ENCODE data around the gene PKD2. TPM values are rescaled to one million over a fixed set of nuclear protein-coding genes. Genes with fewer than 3 reads are reported as not detected.
A peak's percentile ranks its signal among the peaks of the same experiment; 100 is the strongest.

Gene PKD2
- total and polyA plus RNA-seq, 4 donors, result 24.4 to 70.4 (median 40.2) TPM

DNA sequence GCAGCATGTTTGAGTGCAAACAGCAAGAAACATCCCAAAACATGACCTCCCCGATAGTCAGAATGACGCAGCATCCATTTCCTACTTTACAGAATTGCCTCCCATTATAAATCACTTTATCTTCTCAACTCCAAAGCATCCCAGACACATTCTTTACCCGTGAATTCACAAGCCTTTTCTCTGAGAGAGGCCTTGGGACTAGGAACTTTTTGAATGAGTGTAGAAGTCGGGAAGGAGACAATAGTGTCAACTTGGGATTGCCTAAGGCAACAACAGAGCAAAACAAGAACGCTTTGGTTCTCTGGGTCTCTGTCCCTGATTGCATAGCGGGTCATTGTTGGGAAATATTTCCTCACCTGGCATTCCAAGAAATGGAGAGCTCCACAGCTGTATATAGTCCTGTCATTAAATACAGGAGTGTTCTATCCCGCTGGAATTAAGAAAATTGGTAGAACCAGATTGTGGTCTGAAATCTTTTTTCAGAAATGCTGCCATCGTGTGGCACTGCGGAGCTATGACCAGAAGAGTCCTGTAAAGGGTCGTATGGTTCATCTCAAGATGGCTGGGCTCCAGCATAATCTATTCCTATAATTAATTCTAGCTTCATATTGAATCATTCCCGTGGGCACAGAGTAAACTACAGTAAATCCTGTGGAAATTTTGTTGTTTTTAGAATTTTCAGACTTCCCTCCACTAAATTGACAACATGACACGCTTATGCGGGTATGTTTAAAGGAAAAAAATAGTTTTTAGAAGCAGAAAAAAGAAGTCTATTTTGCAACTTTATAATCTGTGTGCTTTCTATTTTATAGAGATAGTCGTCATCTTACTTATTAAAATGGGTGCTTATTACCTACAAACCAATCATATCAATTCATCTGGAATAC lies 33.9 kb upstream of the PKD2 start:
- WGBS (ENCODE audit: insufficient coverage), result 10% methylated on average over 3 of the region's 14 CpGs
- H3K27ac ChIP-seq (ENCODE audit: low read depth, low read length), result no peak overlapping the region
- H3K9me3 ChIP-seq (ENCODE audit: control insufficient read depth, insufficient read depth, low read length), result no peaks in the 10 kb centered on the region
- peak; percentile 33 to 91 (median 48) for DNase-seq (ENCODE audit: low read depth in 4 of 6, low spot score in 6 of 6)
- H3K4me3 ChIP-seq (ENCODE audit: low read depth, low read length), result peak overlapping the region; percentile 20
- no peaks in the 10 kb centered on the region for H3K36me3 ChIP-seq (ENCODE audit: control insufficient read depth, insufficient read depth, low read length)
- no peaks in the 10 kb centered on the region for H3K27me3 ChIP-seq (ENCODE audit: control insufficient read depth, insufficient read depth, low read length)
- no peaks in the 10 kb centered on the region for H3K4me1 ChIP-seq (ENCODE audit: control insufficient read depth, insufficient read depth, low read length)

DNA sequence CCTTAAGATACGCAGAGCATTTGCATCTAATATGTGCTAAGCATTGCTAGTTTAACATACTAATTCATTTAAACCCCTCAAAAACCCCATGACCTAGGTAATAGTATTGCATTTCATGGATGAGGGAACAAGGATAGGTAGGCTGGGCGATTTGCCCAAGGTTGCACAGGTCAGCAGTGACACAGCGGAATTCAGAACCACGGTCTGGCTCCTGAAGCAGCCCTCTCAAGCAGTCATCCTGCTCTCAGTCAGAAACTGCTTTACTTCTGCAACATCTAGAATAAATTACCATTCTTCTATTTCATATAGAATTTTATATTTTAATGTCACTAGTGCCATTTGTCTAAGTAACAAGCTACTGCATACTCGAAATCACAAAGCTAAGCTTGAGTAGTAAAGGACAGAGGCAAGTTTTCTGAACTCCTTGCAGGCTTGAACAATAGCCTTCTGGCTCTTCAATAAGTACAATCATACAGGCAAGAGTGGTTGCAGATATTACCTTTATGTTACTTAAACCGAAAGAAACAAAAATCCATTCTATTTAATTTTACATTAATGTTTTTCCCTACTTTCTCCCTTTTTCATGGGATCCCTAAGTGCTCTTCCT lies 32.5 kb upstream of the PKD2 start:
- Histone ChIP-seq H3K27ac (ENCODE audit: low read depth, low read length) (no peak overlapping the region), H3K9me3 (ENCODE audit: control insufficient read depth, insufficient read depth, low read length) (no peaks in the 10 kb centered on the region), H3K4me1 (ENCODE audit: control insufficient read depth, insufficient read depth, low read length) (no peaks in the 10 kb centered on the region), H3K36me3 (ENCODE audit: control insufficient read depth, insufficient read depth, low read length) (no peaks in the 10 kb centered on the region), H3K27me3 (ENCODE audit: control insufficient read depth, insufficient read depth, low read length) (no peaks in the 10 kb centered on the region), H3K4me3 (ENCODE audit: low read depth, low read length) (no peak overlapping the region)
- DNase-seq (ENCODE audit: low read depth in 4 of 6, low spot score in 6 of 6), result peak in 1 of 6 donors; percentile 12
- WGBS (ENCODE audit: insufficient coverage), result 55% methylated on average over 2 of the region's 6 CpGs

DNA sequence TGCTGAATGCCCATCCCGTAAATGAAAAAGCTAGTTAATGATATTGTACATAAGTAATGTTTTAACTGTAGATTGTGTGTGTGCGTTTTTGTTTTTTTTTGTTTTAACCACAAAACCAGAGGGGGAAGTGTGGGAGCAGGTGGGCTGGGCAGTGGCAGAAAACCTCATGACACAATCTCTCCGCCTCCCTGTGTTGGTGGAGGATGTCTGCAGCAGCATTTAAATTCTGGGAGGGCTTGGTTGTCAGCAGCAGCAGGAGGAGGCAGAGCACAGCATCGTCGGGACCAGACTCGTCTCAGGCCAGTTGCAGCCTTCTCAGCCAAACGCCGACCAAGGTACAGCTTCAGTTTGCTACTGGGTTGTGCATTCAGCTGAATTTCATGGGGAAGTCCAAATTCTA lies 32.0 kb upstream of the PKD2 start, which contains the start of gene SPP1:
TSS of gene SPP1 (plus strand) at position 249 of the 400 bp plus-strand sequence. CDS start 1,182 bp downstream, outside the sequence.
- no peaks in the 10 kb centered on the region for H3K4me1 ChIP-seq (ENCODE audit: control insufficient read depth, insufficient read depth, low read length)
- DNase-seq (ENCODE audit: low read depth in 4 of 6, low spot score in 6 of 6), result peak in 5 of 6 donors; percentile 15 to 88 (median 35)
- no peak within 1 kb of the TSS for H3K27ac ChIP-seq (ENCODE audit: low read depth, low read length)
- H3K27me3 ChIP-seq (ENCODE audit: control insufficient read depth, insufficient read depth, low read length), result no peaks in the 10 kb centered on the region
- H3K4me3 ChIP-seq (ENCODE audit: low read depth, low read length), result peak within 1 kb of the TSS; percentile 23
- H3K9me3 ChIP-seq (ENCODE audit: control insufficient read depth, insufficient read depth, low read length), result no peaks in the 10 kb centered on the region
- whole genome bisulfite sequencing (ENCODE audit: insufficient coverage), result 16% methylated on average over 4 of the region's 8 CpGs
- H3K36me3 ChIP-seq (ENCODE audit: control insufficient read depth, insufficient read depth, low read length), result no peaks in the 10 kb centered on the region

- DNase-seq (ENCODE audit: low read depth in 4 of 6, low spot score in 6 of 6), result peak in 1 of 6 donors; percentile 10
- no peaks in the 10 kb centered on the region for H3K36me3 ChIP-seq (ENCODE audit: control insufficient read depth, insufficient read depth, low read length)
- H3K4me3 ChIP-seq (ENCODE audit: low read depth, low read length), result no peak overlapping the region
- 78% methylated on average over 3 of the region's 5 CpGs for WGBS (ENCODE audit: insufficient coverage)
- H3K9me3 ChIP-seq (ENCODE audit: control insufficient read depth, insufficient read depth, low read length), result no peaks in the 10 kb centered on the region
- no peaks in the 10 kb centered on the region for H3K27me3 ChIP-seq (ENCODE audit: control insufficient read depth, insufficient read depth, low read length)
- H3K27ac ChIP-seq (ENCODE audit: low read depth, low read length), result peak overlapping the region; percentile 10
- no peaks in the 10 kb centered on the region for H3K4me1 ChIP-seq (ENCODE audit: control insufficient read depth, insufficient read depth, low read length)
Measured at GRCh38 chr4:87977521-87978278, 29.7 kb upstream of the PKD2 start.

GRCh38 chr4:87978681-87979080 lies 28.8 kb upstream of the PKD2 start:
- no peak overlapping the region for H3K4me3 ChIP-seq (ENCODE audit: low read depth, low read length)
- 90% methylated on average over 1 of the region's 1 CpG for WGBS (ENCODE audit: insufficient coverage)
- no peaks in the 10 kb centered on the region for H3K36me3 ChIP-seq (ENCODE audit: control insufficient read depth, insufficient read depth, low read length)
- no peaks in the 10 kb centered on the region for H3K4me1 ChIP-seq (ENCODE audit: control insufficient read depth, insufficient read depth, low read length)
- no peaks in the 10 kb centered on the region for H3K27me3 ChIP-seq (ENCODE audit: control insufficient read depth, insufficient read depth, low read length)
- H3K9me3 ChIP-seq (ENCODE audit: control insufficient read depth, insufficient read depth, low read length), result no peaks in the 10 kb centered on the region
- no peak overlapping the region for H3K27ac ChIP-seq (ENCODE audit: low read depth, low read length)
- DNase-seq (ENCODE audit: low read depth in 4 of 6, low spot score in 6 of 6), result no peak

DNA sequence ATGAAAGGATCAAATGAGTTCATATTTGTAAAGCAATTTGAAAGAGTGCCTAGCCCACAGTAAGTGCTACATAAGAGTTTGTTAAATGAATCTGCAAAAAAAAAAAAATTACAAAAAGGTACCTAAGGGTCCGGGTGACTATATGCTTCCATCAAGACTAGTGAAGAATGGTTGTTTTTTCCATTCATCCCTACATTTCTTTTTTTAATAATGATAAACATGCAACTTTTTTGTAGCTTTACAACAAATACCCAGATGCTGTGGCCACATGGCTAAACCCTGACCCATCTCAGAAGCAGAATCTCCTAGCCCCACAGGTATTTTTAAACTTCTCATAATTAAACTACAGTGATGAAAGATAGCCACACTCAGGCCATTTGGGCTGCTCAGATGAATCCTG lies 27.6 kb upstream of the PKD2 start:
- H3K4me3 ChIP-seq (ENCODE audit: low read depth, low read length), result no peak overlapping the region
- H3K27ac ChIP-seq (ENCODE audit: low read depth, low read length), result no peak overlapping the region
- DNase-seq (ENCODE audit: low read depth in 4 of 6, low spot score in 6 of 6), result no peak
- H3K27me3 ChIP-seq (ENCODE audit: control insufficient read depth, insufficient read depth, low read length), result no peaks in the 10 kb centered on the region
- H3K4me1 ChIP-seq (ENCODE audit: control insufficient read depth, insufficient read depth, low read length), result no peaks in the 10 kb centered on the region
- no CpG with 5 or more reads among the region's 1 CpG for WGBS (ENCODE audit: insufficient coverage)
- no peaks in the 10 kb centered on the region for H3K9me3 ChIP-seq (ENCODE audit: control insufficient read depth, insufficient read depth, low read length)
- no peaks in the 10 kb centered on the region for H3K36me3 ChIP-seq (ENCODE audit: control insufficient read depth, insufficient read depth, low read length)

GRCh38 chr4:87981486-87981885 lies 25.9 kb upstream of the PKD2 start:
- no peaks in the 10 kb centered on the region for H3K4me1 ChIP-seq (ENCODE audit: control insufficient read depth, insufficient read depth, low read length)
- no peaks in the 10 kb centered on the region for H3K27me3 ChIP-seq (ENCODE audit: control insufficient read depth, insufficient read depth, low read length)
- DNase-seq (ENCODE audit: low read depth in 4 of 6, low spot score in 6 of 6), result no peak
- H3K9me3 ChIP-seq (ENCODE audit: control insufficient read depth, insufficient read depth, low read length), result no peaks in the 10 kb centered on the region
- H3K27ac ChIP-seq (ENCODE audit: low read depth, low read length), result no peak overlapping the region
- no peaks in the 10 kb centered on the region for H3K36me3 ChIP-seq (ENCODE audit: control insufficient read depth, insufficient read depth, low read length)
- H3K4me3 ChIP-seq (ENCODE audit: low read depth, low read length), result no peak overlapping the region
- 99% methylated on average over 6 of the region's 8 CpGs for whole genome bisulfite sequencing (ENCODE audit: insufficient coverage)

DNA sequence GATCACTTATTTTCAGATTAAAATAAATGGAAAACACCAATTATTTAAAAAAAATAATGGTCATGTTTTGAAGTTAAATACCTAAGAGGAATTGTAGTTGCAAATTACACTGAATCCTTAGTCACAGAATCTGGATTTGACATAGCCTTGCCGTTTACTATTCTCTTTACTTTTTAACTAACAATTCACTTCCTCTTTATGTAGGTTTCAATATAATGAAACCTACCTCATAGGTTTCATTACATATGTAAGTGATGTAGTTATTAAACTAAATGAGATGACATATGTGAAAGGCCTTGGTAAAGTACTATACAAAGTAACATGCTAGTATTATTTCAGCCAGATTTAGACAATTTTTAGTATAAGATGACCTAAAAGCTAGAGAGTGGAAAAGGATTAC lies 25.4 kb upstream of the PKD2 start:
- Histone ChIP-seq H3K27me3 (ENCODE audit: control insufficient read depth, insufficient read depth, low read length) (no peaks in the 10 kb centered on the region), H3K9me3 (ENCODE audit: control insufficient read depth, insufficient read depth, low read length) (no peaks in the 10 kb centered on the region), H3K27ac (ENCODE audit: low read depth, low read length) (no peak overlapping the region), H3K4me3 (ENCODE audit: low read depth, low read length) (no peak overlapping the region), H3K4me1 (ENCODE audit: control insufficient read depth, insufficient read depth, low read length) (no peaks in the 10 kb centered on the region), H3K36me3 (ENCODE audit: control insufficient read depth, insufficient read depth, low read length) (no peaks in the 10 kb centered on the region)
- WGBS (ENCODE audit: insufficient coverage), result no CpG with 5 or more reads among the region's 1 CpG
- DNase-seq (ENCODE audit: low read depth in 4 of 6, low spot score in 6 of 6), result no peak

DNA sequence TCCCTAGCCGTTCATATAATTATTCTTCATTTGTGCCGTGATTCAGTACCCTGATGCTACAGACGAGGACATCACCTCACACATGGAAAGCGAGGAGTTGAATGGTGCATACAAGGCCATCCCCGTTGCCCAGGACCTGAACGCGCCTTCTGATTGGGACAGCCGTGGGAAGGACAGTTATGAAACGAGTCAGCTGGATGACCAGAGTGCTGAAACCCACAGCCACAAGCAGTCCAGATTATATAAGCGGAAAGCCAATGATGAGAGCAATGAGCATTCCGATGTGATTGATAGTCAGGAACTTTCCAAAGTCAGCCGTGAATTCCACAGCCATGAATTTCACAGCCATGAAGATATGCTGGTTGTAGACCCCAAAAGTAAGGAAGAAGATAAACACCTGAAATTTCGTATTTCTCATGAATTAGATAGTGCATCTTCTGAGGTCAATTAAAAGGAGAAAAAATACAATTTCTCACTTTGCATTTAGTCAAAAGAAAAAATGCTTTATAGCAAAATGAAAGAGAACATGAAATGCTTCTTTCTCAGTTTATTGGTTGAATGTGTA lies 24.9 kb upstream of the PKD2 start:
- Histone ChIP-seq H3K36me3 (ENCODE audit: control insufficient read depth, insufficient read depth, low read length) (no peaks in the 10 kb centered on the region), H3K27ac (ENCODE audit: low read depth, low read length) (no peak overlapping the region), H3K4me3 (ENCODE audit: low read depth, low read length) (no peak overlapping the region), H3K27me3 (ENCODE audit: control insufficient read depth, insufficient read depth, low read length) (no peaks in the 10 kb centered on the region), H3K4me1 (ENCODE audit: control insufficient read depth, insufficient read depth, low read length) (no peaks in the 10 kb centered on the region), H3K9me3 (ENCODE audit: control insufficient read depth, insufficient read depth, low read length) (no peaks in the 10 kb centered on the region)
- 96% methylated on average over 10 of the region's 13 CpGs for WGBS (ENCODE audit: insufficient coverage)
- no peak for DNase-seq (ENCODE audit: low read depth in 4 of 6, low spot score in 6 of 6)
